ENCODE measurements around the gene TMEM144.
"Not testable (repeated sequence)": the region's sequence is repeated elsewhere in the genome, so short reads cannot be mapped to it uniquely, and the experiment has no call there.

The TMEM144 gene

GRCh38 chr4:158192439-158193158 lies 17.7 kb upstream of the TMEM144 start:
- DNase-seq: no peak

DNA sequence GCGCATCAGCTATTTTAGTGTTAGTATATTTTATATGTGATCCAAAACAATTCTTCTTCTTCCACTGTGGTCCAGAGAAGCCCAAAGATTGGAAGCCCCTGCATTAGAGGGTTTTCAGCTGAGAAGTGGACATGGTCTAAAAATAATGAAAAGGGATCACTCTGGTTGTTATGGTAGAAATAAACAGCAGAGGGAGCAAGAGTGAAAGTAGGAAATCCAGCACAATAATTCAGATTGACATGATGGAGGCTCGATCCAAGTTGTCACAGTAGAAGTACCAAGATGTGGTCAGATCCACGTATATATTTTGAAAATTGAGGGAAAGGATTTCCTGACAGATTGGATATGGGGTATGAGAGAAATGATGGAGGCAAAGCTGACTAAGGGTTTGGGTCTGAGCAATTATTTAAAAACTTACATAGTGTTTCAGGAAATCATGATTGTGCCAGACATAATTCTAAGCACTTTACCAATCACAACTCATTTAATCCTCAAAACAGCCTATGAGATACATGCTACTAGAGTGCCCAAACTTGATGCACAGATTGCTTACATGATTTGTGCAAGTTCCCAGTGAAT lies 17.0 kb upstream of the TMEM144 start:
- no peak for DNase-seq

GRCh38 chr4:158195297-158195696 lies 15.0 kb upstream of the TMEM144 start:
- no peak for DNase-seq

GRCh38 chr4:158197194-158197776 lies 13.0 kb upstream of the TMEM144 start:
- no peak for DNase-seq

DNA sequence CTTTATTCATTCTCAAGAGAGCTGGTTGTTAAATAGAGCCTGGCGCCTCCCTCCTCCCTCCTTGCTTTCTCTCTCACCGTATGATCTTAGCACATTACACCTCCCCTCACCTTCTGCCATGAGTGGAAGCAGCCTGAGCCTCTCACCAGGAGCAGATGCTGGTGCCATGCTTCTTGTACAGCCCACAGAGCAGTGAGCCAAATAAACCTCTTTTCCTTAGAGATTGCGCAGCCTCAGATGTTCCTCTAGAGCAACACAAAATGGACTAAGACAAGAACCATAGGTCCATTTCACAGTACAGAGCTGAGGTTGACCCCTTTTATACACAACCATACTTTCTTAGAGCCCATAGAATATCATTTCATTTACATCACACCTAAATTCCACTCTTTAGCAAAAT lies 10.1 kb upstream of the TMEM144 start:
- no peak for DNase-seq

- no peak for DNase-seq
Measured at GRCh38 chr4:158201322-158201721, 9.0 kb upstream of the TMEM144 start.

GRCh38 chr4:158201876-158202275 lies 8.4 kb upstream of the TMEM144 start:
- no peak for DNase-seq

DNA sequence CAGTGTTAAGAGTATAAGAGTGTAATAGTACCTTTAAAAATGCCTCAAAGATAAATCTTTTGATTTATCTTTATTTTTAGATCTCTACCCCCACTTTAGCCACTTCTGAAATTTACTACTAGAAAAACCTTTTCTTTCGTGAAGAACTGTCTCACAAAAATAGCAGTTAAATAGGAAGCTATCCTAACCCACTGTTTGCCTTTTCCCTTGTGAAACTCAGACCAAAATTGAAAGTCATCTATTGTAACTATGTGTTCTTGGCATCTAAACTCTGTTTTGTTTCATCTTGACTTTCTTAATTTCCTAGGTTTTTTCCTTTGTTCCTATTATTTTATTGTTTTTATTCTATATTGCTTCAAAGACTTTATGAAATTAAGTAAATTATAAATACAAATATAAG lies 7.8 kb upstream of the TMEM144 start:
- no peak for DNase-seq

DNA sequence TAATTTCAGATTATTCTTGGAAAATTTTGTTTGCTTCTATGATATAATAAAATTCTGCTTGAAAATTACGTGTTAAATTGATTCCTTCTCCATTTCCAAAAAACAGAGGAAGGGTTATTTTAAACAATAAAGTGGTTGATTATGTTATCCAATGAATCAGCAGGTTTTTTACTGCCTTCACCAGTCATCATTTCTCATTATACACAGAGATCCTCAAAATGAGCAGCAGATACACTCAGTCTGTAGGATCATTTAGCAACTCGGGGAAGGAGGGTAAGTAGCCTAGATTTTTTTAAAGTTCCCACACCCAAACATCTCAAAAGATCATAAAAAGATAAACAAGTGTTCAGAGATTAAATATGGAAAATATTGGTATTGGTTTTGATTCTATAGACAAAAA lies 6.8 kb upstream of the TMEM144 start:
- no peak for DNase-seq

GRCh38 chr4:158203929-158204328 lies 6.4 kb upstream of the TMEM144 start:
- no peak for DNase-seq

DNA sequence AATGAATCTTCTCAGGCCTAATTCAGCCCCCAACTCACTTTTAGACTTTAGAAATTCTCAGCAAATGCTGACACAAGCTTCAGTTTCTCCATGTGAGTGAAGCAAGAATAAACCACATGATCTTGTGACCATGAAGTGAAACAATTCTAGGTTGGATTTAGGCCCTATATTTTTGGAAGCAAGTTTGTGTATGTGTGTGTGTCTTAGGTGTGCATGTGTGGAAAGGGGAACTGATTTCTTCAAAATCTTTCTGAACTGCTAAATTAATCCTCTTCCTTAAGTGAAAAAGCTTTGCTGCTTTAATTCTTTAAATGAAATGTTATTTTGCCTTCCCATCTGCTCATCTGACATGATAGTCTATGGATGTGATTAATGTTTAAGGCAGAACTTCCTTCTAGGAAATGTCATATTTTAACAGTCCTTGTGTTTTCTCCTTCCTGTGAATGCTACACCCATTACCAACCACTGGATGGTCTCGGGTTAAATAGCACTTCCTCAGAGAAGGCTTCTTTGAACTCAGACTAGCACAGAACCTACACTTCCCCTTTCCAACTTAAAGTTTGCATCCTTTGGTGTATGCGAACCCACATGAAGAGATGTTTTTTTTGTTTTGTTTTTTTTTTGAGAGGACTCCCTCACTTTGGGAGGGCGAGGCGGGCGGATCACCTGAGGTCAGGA lies 1.2 kb upstream of the TMEM144 start:
- DNase-seq: no peak

GRCh38 chr4:158211222-158211621 lies 936 bp downstream of the TMEM144 start:
- no peak for DNase-seq

- DNase-seq: no peak
Measured at GRCh38 chr4:158213466-158213865, 3.2 kb downstream of the TMEM144 start.

- no peak for DNase-seq
Measured at GRCh38 chr4:158214856-158215255, 4.6 kb downstream of the TMEM144 start.

DNA sequence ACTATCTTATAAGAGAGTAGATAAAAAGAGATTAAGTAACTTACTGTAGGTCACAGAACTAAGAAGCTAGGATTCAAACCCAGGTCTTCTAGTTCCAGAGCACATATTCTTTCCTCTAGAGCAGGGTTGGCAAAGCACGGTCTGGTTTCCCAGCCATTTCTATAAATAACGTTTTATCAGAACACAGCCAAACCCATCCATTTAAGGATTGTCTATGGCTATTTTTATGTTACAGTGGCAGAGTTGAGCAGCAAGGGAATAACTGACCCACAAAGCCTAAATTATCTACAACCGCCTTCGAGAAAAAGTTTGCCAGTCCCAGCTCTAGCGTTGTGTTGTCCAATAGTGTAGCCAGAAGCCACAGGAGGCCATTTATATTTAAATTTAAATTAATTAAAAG lies 7.5 kb downstream of the TMEM144 start:
- DNase-seq: no peak

DNA sequence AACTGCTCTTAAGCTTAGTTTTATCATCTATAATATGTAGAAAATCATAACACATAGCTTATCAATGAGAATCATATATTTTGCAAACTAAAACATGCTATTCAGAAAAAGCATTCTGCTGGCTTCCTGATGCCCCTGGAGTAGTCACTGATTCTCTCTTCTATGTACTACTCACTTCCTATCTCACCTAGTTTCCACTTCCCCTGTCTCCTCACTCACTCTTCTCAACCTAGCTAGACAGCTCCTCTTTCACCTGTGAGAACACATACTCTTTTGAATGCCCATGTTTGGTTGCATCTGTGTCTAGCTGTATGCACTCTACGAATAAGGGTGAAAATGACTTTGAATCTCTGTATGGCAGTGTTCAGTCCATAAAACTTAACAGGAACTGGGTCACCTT lies 9.3 kb downstream of the TMEM144 start:
- no peak for DNase-seq

DNA sequence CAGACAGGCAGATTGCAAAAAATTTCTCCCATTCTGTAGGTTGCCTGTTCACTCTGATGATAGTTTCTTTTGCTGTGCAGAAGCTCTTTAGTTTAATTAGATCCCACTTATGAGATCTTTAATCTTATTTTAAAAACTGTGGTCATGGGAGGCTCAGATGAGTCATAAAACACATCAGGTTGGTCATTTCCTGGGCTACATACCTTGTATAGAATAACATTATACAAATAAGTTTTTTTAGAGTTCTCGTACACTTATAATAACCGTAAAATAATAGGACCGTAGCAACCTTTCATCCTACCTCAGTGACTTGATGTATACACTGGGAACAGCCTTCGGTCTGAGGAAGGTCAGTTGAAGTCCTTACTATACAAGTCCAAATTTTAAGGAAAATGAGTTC lies 14.0 kb downstream of the TMEM144 start:
- DNase-seq: not testable (repeated sequence)

GRCh38 chr4:158224999-158225398 lies 14.7 kb downstream of the TMEM144 start:
- DNase-seq: not testable (repeated sequence)

DNA sequence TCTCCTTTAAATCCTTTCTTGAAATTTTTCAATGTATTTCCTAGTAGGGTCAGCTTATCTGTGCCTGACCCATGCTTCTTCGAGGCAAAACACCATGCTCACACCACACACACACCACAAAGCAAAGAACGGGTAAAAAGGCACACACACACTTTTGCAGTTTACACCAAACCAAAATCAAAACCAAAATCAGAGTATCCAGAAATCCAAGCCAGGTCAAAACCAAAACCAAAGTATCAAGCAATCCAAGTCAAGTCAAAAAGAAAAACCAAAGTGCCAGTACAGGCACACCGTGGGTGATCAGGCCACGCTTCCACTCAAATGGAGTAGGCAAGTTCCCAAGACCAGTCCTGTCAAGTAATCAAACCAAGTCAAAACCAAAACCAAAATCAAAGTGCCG lies 17.6 kb downstream of the TMEM144 start:
- not testable (repeated sequence) for DNase-seq

- not testable (repeated sequence) for DNase-seq
Measured at GRCh38 chr4:158228399-158228798, 18.1 kb downstream of the TMEM144 start.

DNA sequence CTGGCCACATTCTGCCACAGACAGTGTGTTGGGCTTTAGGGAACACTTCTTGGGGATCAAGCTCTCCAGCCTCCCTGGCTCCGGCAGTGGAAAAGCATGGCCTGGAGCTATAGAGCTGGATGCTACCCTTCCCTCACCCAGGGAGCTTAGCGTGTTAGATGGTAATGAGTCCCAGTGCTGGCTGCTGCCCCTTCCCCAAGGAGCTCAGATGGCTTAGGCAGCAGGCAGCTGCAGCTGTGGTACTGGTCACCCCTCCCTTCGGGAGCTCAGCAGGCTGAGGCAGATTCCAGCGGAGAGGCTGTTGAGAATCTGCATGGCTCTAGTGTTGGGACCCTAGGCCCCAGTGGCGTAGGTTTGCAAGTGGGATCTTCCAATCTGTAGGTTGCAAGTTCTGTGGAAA lies 19.5 kb downstream of the TMEM144 start:
- no peak for DNase-seq

- DNase-seq: no peak
Measured at GRCh38 chr4:158234671-158235070, 24.4 kb downstream of the TMEM144 start.

- DNase-seq: no peak
Measured at GRCh38 chr4:158236304-158237030, 26.2 kb downstream of the TMEM144 start.
